SK-N-MC (cell line): Measurements from ENCODE around the gene PDE6H.

Experiments used
- DNase-seq: peaks from one replicate; pipeline ENCODE4 v3.0.0-alpha.2; 2011; ENCODE audit warnings: low read depth, low spot score
- H3K27ac ChIP-seq: fragments of 200-600 bp; sonication (generic); 2 replicates; pipeline ENCODE4 v1.5.1; 2016; ENCODE audit warnings: mixed run types
- H3K36me3 ChIP-seq: fragments of 200-600 bp; sonication (generic); 2 replicates; pipeline ENCODE4 v1.6.1; 2017; ENCODE audit warnings: antibody characterized with exemption, low read length, mixed read lengths; ENCODE audit not compliant: insufficient read depth
- H3K4me3 ChIP-seq: fragments of 200-600 bp; sonication (generic); 2 replicates; pipeline ENCODE4 v1.5.1; 2016
- H3K9ac ChIP-seq: fragments of 200-600 bp; sonication (generic); 2 replicates; pipeline ENCODE4 v1.8.0; 2017; ENCODE audit warnings: mixed run types, mixed read lengths; ENCODE audit not compliant: insufficient read length
- H3K9me3 ChIP-seq: fragments of 200-600 bp; sonication (generic); 2 replicates; pipeline ENCODE4 v1.6.1; 2017; ENCODE audit warnings: low read depth, mild to moderate bottlenecking, antibody characterized with exemption, low read length, moderate library complexity, mixed read lengths
- EZH2 ChIP-seq: fragments of 200-600 bp; sonication (generic); IDR thresholded peaks from one replicate; pipeline ENCODE4 v1.6.1; 2017; ENCODE audit warnings: antibody characterized with exemption
- FOXP2 ChIP-seq: optimal IDR thresholded peaks from 2 replicates; pipeline ENCODE3; 2011; ENCODE audit warnings: mild to moderate bottlenecking, moderate library complexity; ENCODE audit not compliant: insufficient read depth; ENCODE audit errors: extremely low read length, control extremely low read depth
- POLR2AphosphoS5 ChIP-seq: IDR thresholded peaks from 2 replicates; pipeline ENCODE4 v1.6.1; 2012; ENCODE audit warnings: mild to moderate bottlenecking, low read depth, low read length, borderline replicate concordance

Gene PDE6H

GRCh38 chr12:14935031-14935430 lies 37.8 kb upstream of the PDE6H start:
- no peak for TF ChIP-seq EZH2
- no peak for TF ChIP-seq POLR2AphosphoS5
- no peak for TF ChIP-seq FOXP2
- Histone ChIP-seq H3K9ac (no peak overlapping the region), H3K9me3 (no peaks in the 10 kb centered on the region), H3K36me3 (no peaks in the 10 kb centered on the region), H3K27ac (no peak overlapping the region), H3K4me3 (no peak overlapping the region)
- DNase-seq, result no peak

- H3K9ac ChIP-seq, result no peak overlapping the region
- peaks cover 2% of the 10 kb centered on the region; the same call in 1 of the 2 replicates for H3K36me3 ChIP-seq
- TF ChIP-seq POLR2AphosphoS5 (no peak), EZH2 (no peak), FOXP2 (no peak)
- H3K9me3 ChIP-seq, result no peaks in the 10 kb centered on the region
- H3K4me3 ChIP-seq, result no peak overlapping the region
- DNase-seq, result no peak
- H3K27ac ChIP-seq, result no peak overlapping the region
Observed at GRCh38 chr12:14936224-14936861, 36.5 kb upstream of the PDE6H start.

GRCh38 chr12:14937014-14937413 lies 35.8 kb upstream of the PDE6H start:
- H3K9ac ChIP-seq, result no peak overlapping the region
- no peak for DNase-seq
- H3K9me3 ChIP-seq, result no peaks in the 10 kb centered on the region
- no peak for TF ChIP-seq FOXP2
- TF ChIP-seq POLR2AphosphoS5, result no peak
- TF ChIP-seq EZH2, result no peak
- no peak overlapping the region for H3K4me3 ChIP-seq
- peaks cover 9% of the 10 kb centered on the region for H3K36me3 ChIP-seq
- H3K27ac ChIP-seq, result no peak overlapping the region

- H3K27ac ChIP-seq, result no peak overlapping the region
- DNase-seq, result no peak
- peaks cover 13% of the 10 kb centered on the region for H3K36me3 ChIP-seq
- no peaks in the 10 kb centered on the region for H3K9me3 ChIP-seq
- no peak overlapping the region for H3K4me3 ChIP-seq
- no peak overlapping the region for H3K9ac ChIP-seq
- TF ChIP-seq FOXP2, result no peak
Observed at GRCh38 chr12:14937689-14938088, 35.2 kb upstream of the PDE6H start.

GRCh38 chr12:14938301-14938700 lies 34.5 kb upstream of the PDE6H start, which contains the start of gene ERP27:
ERP27 (minus strand) TSS chr12:14938537; CDS start chr12:14938508, 29 bp downstream.
- no peak within 1 kb of the TSS for H3K4me3 ChIP-seq
- H3K36me3 ChIP-seq, result peaks cover 13% of the 10 kb centered on the region
- H3K27ac ChIP-seq, result no peak within 1 kb of the TSS
- no peak for DNase-seq
- H3K9ac ChIP-seq, result no peak within 1 kb of the TSS
- no peaks in the 10 kb centered on the region for H3K9me3 ChIP-seq
- TF ChIP-seq FOXP2 (no peak), EZH2 (no peak), POLR2AphosphoS5 (no peak)

- TF ChIP-seq FOXP2 (no peak), EZH2 (no peak), POLR2AphosphoS5 (no peak)
- Histone ChIP-seq H3K27ac (no peak overlapping the region), H3K9me3 (no peaks in the 10 kb centered on the region), H3K9ac (no peak overlapping the region), H3K4me3 (no peak overlapping the region), H3K36me3 (peaks cover 32% of the 10 kb centered on the region)
- DNase-seq, result no peak
Observed at GRCh38 chr12:14941369-14941768, 31.5 kb upstream of the PDE6H start.

GRCh38 chr12:14942196-14942931 lies 30.5 kb upstream of the PDE6H start:
- Histone ChIP-seq H3K9me3 (no peaks in the 10 kb centered on the region), H3K9ac (no peak overlapping the region), H3K27ac (no peak overlapping the region), H3K4me3 (no peak overlapping the region), H3K36me3 (peaks cover 42% of the 10 kb centered on the region)
- DNase-seq, result no peak
- TF ChIP-seq FOXP2 (no peak), EZH2 (no peak), POLR2AphosphoS5 (no peak)

- H3K4me3 ChIP-seq, result 0 out of 2 replicates have a peak overlapping the region, but pooled peaks have one; percentile 13
- TF ChIP-seq FOXP2, result no peak
- TF ChIP-seq POLR2AphosphoS5, result no peak
- no peak for TF ChIP-seq EZH2
- peak overlapping the region; percentile 47; the same call in 1 of the 2 replicates for H3K27ac ChIP-seq
- no peak for DNase-seq
- no peaks in the 10 kb centered on the region for H3K9me3 ChIP-seq
- H3K36me3 ChIP-seq, result peaks cover 66% of the 10 kb centered on the region
- H3K9ac ChIP-seq, result no peak overlapping the region
Observed at GRCh38 chr12:14946162-14946561, 26.7 kb upstream of the PDE6H start.
